Measurements from ENCODE around the gene ST6GAL2.
A peak's percentile ranks its signal among the peaks of the same experiment; 100 is the strongest.

The ST6GAL2 gene

GRCh38 chr2:106869512-106870275 is 16.3 kb downstream of the ST6GAL2 start:
- ChIA-PET CTCF (interaction anchor here (0.5 to 0.6 kb wide), 2 partner anchors 14 to 830 kb away, joined by 3 read pairs; no protein-coding TSS in a partner anchor), POLR2A (no interaction called here)
- Histone ChIP-seq H3K27ac (ENCODE audit: extremely low read depth, low read depth, low read length) (no peak overlapping the region), H3K9me3 (ENCODE audit: control insufficient read depth, insufficient read depth, low read depth, low read length) (no peaks in the 10 kb centered on the region), H3K36me3 (ENCODE audit: control insufficient read depth in 2 of 2, insufficient read depth in 1 of 2, low read length in 2 of 2) (no peaks in the 10 kb centered on the region), H3K4me3 (ENCODE audit: low read depth, low read length) (no peak overlapping the region), H3K4me1 (ENCODE audit: control insufficient read depth, insufficient read depth, low read length) (no peaks in the 10 kb centered on the region)
- TF ChIP-seq ZNF501 (tag by site-specific recombination; IDR thresholded peaks at IDR 0.05) (no peak), SCRT2 (tag by site-specific recombination; IDR thresholded peaks at IDR 0.05) (0 out of 2 replicates have a peak, but pooled peaks have one; percentile 15)

DNA sequence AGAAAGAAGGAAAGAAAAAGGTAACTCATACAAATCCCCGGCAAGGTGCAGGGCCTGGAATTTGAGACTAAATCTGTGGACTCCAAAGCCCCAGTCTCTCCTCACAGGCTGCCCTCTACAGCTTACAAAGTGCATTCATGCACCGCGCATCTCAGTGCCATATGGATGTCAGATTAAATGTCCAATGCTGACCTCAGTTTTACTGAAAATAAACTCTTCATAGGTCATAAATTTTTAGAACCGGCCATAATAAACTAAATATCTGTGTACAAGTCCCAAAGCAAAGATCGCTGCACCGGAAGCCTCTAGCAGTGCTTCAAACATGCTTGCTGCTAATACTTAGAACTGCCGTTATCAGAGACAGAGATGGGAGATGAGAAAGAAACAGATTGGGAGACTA is 17.7 kb downstream of the ST6GAL2 start:
- CTCF ChIA-PET = interaction anchor here (1.0 kb wide), 1 partner anchor 13 kb away, joined by 4 read pairs; no protein-coding TSS in a partner anchor
- POLR2A ChIA-PET = no interaction called here
- TF ChIP-seq ZNF398 (tag by site-specific recombination; IDR thresholded peaks at IDR 0.05) (no peak), ZNF610 (tag by site-specific recombination; IDR thresholded peaks at IDR 0.05; ENCODE audit: borderline replicate concordance) (no peak), ZNF169 (tag by site-specific recombination; IDR thresholded peaks at IDR 0.05) (no peak), GLIS2 (tag by site-specific recombination; IDR thresholded peaks at IDR 0.05) (no peak), SALL2 (tag by site-specific recombination; IDR thresholded peaks at IDR 0.05; ENCODE audit: borderline replicate concordance) (no peak), KLF8 (tag by site-specific recombination; IDR thresholded peaks at IDR 0.05) (no peak), ZNF354C (tag by site-specific recombination; IDR thresholded peaks at IDR 0.05; ENCODE audit: borderline replicate concordance, low read depth) (no peak), KLF10 (tag by site-specific recombination; IDR thresholded peaks at IDR 0.05) (no peak)
- TF ChIP-seq, protein P1, sequence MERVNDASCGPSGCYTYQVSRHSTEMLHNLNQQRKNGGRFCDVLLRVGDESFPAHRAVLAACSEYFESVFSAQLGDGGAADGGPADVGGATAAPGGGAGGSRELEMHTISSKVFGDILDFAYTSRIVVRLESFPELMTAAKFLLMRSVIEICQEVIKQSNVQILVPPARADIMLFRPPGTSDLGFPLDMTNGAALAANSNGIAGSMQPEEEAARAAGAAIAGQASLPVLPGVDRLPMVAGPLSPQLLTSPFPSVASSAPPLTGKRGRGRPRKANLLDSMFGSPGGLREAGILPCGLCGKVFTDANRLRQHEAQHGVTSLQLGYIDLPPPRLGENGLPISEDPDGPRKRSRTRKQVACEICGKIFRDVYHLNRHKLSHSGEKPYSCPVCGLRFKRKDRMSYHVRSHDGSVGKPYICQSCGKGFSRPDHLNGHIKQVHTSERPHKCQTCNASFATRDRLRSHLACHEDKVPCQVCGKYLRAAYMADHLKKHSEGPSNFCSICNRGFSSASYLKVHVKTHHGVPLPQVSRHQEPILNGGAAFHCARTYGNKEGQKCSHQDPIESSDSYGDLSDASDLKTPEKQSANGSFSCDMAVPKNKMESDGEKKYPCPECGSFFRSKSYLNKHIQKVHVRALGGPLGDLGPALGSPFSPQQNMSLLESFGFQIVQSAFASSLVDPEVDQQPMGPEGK (tag by site-specific recombination; IDR thresholded peaks at IDR 0.05) = no peak

DNA sequence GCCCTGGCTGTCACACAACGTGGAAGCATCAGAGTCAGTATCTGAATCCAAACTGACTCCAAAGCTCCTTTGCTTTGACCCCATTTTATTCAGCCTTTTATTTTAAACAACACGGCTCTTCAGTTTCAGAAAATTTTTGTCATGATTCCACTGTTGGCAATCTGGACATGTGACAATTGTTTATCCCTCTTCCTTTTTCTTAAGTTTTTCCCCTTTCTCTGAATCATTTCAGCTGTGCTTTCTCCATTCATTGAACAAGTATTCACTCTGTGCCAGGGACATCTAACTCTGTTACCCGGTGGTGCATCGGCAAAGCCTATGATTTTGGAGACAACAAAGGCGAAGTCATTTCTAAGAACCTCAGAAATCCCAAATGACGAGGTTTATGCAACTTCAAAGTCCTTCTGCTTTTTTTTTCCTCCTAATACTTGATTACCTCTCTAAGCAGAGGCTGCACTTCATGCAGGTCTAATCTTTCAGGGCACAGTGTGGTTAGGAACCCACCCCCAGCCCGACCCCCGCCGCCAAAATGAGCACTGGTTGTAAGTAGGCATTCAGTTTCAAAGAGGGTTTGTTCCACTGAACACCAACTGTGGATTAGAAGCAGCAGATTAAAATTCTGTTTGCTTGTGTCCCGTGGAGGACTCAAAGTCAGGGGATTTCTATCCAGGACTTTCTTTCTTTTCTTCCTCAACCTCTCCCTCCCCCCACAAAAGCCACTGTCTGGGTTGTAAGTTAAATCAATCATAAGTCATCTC is 18.6 kb downstream of the ST6GAL2 start:
- POLR2A ChIA-PET = no interaction called here
- Histone ChIP-seq H3K4me3 (ENCODE audit: low read depth, low read length) (no peak overlapping the region), H3K9me3 (ENCODE audit: control insufficient read depth, insufficient read depth, low read depth, low read length) (no peaks in the 10 kb centered on the region), H3K36me3 (ENCODE audit: control insufficient read depth in 2 of 2, insufficient read depth in 1 of 2, low read length in 2 of 2) (no peaks in the 10 kb centered on the region), H3K27ac (ENCODE audit: extremely low read depth, low read depth, low read length) (no peak overlapping the region), H3K4me1 (ENCODE audit: control insufficient read depth, insufficient read depth, low read length) (no peaks in the 10 kb centered on the region)
- CTCF ChIA-PET = interaction anchor here (0.5 to 1.3 kb wide), 2 partner anchors 170 to 231 kb away, joined by 3 to 6 read pairs; no protein-coding TSS in a partner anchor
- TF ChIP-seq ZNF624 (tag by site-specific recombination; IDR thresholded peaks at IDR 0.05) (no peak), REPIN1 (tag by site-specific recombination; IDR thresholded peaks at IDR 0.05; ENCODE audit: low read depth) (no peak), ZNF24 (tag by site-specific recombination; IDR thresholded peaks at IDR 0.05) (no peak), ZNF146 (tag by site-specific recombination; IDR thresholded peaks at IDR 0.05) (no peak), ZNF223 (tag by site-specific recombination; IDR thresholded peaks at IDR 0.05) (no peak), SETDB1 (IDR thresholded peaks at IDR 0.05; ENCODE audit: insufficient read length, low read length) (no peak), ZNF19 (tag by site-specific recombination; IDR thresholded peaks at IDR 0.05; ENCODE audit: low read depth) (no peak)
- TF ChIP-seq, protein P2, sequence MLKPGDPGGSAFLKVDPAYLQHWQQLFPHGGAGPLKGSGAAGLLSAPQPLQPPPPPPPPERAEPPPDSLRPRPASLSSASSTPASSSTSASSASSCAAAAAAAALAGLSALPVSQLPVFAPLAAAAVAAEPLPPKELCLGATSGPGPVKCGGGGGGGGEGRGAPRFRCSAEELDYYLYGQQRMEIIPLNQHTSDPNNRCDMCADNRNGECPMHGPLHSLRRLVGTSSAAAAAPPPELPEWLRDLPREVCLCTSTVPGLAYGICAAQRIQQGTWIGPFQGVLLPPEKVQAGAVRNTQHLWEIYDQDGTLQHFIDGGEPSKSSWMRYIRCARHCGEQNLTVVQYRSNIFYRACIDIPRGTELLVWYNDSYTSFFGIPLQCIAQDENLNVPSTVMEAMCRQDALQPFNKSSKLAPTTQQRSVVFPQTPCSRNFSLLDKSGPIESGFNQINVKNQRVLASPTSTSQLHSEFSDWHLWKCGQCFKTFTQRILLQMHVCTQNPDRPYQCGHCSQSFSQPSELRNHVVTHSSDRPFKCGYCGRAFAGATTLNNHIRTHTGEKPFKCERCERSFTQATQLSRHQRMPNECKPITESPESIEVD (tag by site-specific recombination; IDR thresholded peaks at IDR 0.05) = no peak

More for the DNA sequence above, 17.7 kb downstream of the ST6GAL2 start:
- Histone ChIP-seq H3K4me3 (ENCODE audit: low read depth, low read length) (no peak overlapping the region), H3K4me1 (ENCODE audit: control insufficient read depth, insufficient read depth, low read length) (no peaks in the 10 kb centered on the region), H3K36me3 (ENCODE audit: control insufficient read depth in 2 of 2, insufficient read depth in 1 of 2, low read length in 2 of 2) (no peaks in the 10 kb centered on the region), H3K27ac (ENCODE audit: extremely low read depth, low read depth, low read length) (no peak overlapping the region), H3K9me3 (ENCODE audit: control insufficient read depth, insufficient read depth, low read depth, low read length) (no peaks in the 10 kb centered on the region)
